HG02642 (cell line): Measurements from ENCODE around the gene KIF1A.

Experiments
- ATAC-seq: cut with Tn5 transposase; IDR thresholded peaks from one replicate; pipeline ENCODE4 v1.9.1; 2021; ENCODE audit warnings: mild to moderate bottlenecking; ENCODE audit not compliant: unreplicated experiment, poor library complexity

Gene KIF1A

DNA sequence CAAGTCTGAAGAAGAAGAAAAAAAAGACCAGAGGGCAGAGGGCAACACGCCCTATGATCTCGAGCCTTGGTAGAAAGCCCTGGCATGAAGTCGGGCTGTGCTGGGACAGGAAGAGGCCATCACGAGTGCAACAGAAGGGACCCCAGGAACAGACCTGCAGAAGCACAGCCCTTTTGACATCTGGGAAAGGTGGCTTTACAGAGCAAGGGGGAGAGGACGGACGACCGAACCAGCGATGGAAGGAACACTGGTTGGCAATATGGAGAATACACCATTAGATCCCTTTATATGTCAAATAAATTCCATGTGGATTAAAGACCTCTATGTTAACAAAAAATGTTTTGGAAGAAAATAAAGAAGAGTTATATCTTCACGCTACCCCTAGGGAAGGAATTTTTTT lies 10.7 kb downstream of the KIF1A start:
- ATAC-seq = no peak

DNA sequence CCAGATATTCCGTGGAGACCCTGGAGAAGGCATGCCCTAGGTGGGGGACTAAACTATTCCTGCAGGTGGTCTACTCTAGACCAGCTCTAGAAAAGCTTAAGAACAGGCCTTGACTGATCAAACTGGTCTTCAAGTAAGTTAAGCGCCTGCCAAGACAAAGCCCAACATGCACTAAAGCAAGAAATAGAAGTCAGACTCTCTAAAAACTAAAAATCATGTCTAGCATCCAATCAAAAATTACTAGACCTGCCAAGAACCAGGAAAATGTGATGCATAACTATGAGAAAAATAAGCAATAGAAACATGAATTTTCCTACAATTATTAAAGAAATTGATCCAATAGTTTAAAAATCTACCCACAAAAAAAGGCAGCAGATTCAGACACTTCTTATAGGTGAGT lies 13.6 kb downstream of the KIF1A start:
- ATAC-seq = no peak

DNA sequence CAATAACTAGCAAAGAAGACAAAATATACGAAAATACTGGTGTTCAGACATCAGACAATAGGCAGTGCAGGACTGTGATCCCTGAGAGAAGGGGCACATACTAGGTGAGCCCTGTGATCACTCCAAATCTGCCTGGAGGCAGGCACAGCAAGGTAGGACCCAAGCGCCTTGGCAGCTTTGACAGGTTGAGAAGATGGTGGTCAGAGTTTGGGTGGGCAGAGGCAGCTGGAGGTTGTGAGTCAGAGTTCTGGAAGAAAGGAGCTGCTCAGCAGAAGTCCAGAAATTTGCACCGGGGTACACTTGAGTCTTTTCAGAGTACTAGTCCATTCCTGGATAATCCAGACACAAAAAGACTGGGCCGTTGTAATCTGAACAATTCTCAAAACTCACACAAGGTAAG lies 14.0 kb downstream of the KIF1A start:
- no peak for ATAC-seq

DNA sequence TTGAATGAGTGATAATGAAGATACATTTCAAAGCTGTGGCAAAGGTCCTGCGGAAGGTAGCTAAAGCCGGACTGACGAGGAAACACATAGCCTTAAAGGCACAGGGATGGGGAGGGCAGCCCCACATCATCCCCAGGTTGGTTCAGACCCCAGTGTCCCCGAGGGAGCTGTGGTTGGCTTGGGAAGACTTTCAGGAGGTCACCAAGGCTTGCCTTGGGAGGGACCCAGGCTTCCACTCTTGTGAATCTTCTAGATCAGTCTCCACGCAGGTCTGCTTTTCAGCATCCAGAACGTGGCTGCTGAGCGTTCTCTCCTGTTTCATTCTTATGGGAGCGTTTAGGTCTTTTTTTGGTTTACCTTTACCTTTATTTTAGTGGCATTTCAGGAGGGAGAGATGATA lies 16.8 kb downstream of the KIF1A start:
- no peak for ATAC-seq

DNA sequence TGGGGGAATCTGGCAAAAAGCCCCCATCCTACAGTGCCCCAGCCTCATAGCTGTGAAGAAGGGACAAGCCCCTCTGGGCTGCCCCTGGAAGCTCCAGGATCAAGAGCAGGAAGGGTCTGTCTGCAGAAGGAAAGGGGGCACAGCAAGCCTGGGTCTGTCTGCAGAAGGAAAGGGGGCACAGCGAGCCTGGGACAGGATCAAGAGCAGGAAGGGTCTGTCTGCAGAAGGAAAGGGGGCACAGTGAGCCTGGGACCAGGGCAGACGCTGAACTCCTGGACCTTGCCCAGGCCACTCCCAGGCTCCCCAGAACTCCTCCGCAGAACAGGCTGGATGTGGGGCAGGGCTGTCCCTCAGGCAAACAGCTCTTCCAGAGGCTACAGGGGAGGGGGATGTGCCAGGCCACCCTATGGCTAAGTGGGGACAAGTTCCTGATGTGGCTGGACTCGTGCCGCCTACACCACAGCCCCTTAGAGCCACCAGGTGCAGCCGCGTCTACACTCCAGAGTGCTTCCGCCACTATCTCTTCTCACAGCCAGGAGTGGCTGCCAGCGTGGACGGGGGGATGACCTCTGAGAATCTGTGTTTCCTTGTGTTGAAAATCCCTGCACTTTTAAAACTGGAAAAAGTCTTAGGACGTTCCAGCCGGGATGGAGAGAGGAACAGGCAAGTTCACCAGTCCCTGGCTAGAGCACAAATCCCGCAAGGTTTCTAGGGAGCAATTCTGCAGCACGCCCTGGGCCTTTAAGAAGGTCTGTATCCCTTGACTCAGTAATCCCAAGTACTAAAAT lies 20.8 kb downstream of the KIF1A start:
- no peak for ATAC-seq

GRCh38 chr2:240798327-240798905 lies 21.6 kb downstream of the KIF1A start:
- ATAC-seq = no peak

DNA sequence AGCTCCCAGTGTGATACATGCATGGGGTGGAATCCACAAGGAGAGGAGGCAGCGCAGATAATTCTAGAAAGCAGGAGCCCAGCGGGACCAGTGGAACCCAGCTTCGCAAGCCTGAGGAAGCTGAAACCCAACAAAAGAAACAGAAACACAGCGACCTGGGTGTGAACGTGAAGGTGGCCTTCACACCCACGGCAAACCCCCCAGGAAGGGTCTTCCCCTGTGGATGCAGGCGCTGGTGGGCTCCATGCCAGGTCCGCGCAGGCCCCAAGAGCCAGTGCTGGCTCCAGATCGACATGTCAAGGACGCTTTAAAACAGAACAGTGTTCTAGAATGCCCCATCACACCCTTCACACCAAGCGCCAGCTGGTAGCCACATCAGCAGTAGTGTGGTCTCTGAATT lies 22.1 kb downstream of the KIF1A start:
- no peak for ATAC-seq

GRCh38 chr2:240797500-240797895 lies 22.5 kb downstream of the KIF1A start:
- ATAC-seq = no peak

DNA sequence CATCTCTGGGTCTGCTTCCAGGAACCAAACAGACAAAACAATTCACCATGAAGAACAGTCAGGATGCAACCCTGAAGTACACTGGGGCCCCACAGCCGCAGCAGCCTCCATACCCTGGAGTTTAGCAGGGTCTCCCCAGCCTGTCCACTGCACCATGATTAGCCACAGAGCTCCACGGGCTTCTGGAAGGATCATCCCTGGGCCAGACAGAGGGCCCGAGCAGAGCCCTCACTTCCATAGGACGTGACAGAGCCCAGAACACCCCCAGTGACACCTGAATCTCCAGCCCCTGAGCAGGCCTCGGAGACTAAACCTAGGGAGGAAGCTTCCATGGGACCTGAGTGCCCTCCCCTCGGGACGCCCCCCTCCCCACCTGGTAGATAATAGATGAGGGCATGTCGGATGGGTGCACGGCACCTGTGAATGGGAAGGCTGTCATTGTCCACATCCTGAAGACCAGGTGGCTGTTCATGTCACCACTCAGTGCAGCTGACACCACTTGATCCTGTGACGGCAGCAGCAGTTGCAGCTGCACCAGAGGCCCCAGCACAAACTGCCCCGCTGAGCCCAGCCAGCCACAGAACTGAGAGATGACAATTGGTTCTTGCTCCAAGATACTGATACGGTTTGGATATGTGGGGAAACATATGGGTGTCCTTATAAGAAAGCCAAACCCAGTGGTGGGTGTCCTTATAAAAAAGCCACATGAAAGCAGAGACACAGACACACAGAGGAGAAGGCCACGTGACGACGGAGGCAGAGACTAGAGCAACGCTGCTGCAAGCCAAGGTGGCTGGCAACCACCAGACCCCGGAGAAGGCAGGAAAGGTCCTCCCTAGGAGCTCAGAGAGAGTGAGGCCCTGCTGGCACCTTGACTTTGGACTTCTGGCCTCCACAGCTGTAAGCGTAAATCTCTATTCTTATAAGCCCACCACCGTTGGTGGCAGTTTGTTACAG lies 23.2 kb downstream of the KIF1A start:
- ATAC-seq = no peak

- ATAC-seq = no peak
These were observed 24.0 kb downstream of the KIF1A start for GRCh38 chr2:240795916-240796510.

DNA sequence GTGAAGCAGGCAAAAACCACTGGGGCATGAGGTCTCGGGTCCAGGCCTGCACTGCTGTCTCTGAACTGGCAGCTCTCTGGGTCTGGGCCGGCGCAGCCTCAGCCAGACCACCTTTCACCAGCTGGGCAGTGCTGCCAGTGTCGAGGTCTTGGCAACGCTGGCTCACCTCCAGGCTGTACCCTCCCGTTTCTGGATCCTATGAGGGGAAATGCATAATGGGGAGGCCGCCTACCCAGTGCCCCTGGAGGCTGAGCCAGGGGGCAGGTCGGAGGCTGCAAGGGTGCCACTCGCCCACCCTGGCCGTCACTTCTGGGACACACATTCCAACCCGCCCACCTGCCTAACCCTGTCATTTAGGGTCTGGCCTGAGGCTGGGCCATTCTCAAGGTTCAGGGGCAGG lies 24.6 kb downstream of the KIF1A start:
- no peak for ATAC-seq

- no peak for ATAC-seq
These were observed 25.8 kb downstream of the KIF1A start for GRCh38 chr2:240794178-240794721.

GRCh38 chr2:240793313-240794177 lies 26.5 kb downstream of the KIF1A start:
- no peak for ATAC-seq

DNA sequence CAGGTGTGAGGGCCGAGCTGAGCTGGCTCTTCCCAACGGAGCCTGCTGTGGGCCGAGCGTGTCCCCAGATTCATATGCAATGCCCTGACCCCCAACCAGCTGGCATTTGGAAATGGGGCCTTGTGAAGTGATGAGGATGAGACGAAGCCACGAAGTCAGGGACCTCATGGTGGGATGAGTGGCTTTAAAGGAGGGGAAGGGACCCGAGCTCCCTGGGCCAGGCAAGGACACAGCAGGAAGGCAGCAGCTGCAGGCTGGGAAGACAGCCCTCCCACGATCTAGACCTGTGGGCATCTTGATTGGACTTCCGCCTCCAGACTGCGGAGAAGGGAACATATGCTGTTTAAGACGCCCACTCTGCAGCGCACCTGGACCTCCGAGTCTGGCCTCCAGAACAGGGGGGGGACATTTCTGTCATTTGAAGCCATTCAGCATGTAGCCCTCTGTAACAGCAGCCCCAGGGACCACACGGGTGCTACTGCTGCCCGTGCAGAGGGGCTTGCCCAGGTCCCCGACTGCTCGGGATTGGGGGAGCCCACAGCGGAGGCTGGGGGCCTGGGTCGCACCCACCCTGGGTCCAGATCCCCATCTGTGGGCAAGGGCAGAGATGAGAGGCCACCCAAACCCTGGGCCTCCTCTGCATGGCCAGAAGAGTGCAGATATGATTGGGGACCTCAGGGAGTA lies 27.2 kb downstream of the KIF1A start:
- no peak for ATAC-seq

DNA sequence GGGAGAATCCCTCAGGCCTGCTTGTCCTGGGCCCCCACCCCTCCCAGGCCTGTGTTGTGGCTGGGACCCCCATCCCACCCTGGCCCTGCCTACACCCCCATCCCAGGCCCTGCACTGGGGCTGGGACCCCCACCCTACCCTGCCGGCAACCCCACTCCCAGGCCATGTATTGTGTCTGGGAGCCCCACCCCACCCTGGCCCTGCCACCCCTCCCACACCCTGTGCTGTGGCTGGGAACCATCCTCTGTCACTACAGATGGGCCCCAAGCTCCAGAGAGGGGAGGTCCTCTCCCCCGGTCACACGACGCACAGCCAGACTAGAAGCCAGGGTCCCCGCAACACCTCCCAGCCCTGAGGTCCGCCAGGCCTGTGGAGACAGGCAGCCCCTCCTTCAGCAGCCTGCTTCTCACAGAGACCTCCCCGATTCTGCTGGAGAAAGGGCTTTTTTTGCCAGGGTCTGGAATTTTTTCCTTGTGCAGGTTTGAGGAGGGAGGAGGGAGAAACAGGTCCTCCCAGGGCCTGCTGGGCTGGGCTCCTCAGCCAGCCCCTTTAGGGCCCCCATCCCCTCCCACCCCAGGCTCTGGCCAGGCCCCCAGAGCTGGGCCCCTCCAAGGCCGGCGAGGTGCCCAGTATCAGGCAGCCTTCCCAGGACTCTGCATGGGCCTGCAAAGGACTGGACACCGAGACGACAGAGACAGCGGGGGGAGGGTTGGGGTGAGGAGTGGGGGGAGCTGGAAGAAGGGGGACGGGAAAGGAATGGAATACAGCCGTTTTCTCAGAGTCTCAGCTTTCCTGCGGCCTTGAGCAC lies 28.0 kb downstream of the KIF1A start:
- ATAC-seq = no peak

- ATAC-seq = no peak
These were observed 28.7 kb downstream of the KIF1A start for GRCh38 chr2:240791221-240791800.

DNA sequence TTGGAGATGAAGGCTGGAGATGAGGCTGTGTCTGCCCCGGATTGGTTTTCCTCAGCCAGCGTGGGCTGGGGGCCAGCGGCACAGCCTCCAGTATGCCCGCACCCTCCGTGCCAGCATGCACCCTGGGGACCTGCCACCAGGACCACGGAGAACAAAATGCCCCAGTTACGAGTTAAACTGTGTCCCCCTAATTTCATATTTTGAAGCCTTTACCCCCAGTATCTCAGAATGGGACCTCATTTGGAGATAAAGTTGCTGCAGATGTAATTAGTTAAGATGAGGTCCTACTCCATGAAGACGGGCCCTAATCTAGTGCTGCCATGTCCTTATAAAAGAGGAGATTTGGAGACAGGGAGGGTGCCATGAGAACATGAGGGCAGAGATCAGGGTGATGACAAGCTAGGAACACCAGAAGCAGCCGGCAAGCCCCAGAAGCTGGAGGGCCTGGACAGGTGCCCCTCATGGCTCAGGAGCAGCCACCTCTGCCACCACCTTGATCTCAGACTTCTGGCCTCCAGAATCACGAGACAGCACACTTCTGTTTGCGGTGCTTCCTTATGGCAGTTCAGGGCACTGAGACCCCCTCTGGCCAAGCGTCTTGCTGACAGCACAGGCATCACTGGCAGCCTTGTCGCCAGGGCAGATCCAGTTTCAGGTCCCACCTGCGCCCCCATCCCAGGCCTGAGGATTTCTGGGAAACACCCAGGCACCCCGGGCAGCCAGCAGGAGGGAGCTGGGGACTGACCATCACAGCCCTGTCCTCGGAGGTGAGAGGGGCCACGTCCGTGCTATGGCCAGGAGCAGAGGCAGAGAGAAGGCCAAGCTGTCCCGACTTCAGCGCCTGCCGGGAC lies 29.4 kb downstream of the KIF1A start:
- no peak for ATAC-seq
